Left forelimb (tissue), 1 donor: ENCODE results near the gene CTRB1.
"Not testable (repeated sequence)": the region's sequence is repeated elsewhere in the genome, so short reads cannot be mapped to it uniquely, and the experiment has no call there.

Experiments used
- DNase-seq: peaks from one replicate; pipeline ENCODE4 v3.0.0-alpha.2; 2018; ENCODE audit warnings: low spot score

CTRB1 gene

GRCh38 chr16:75256696-75257343 lies 38.0 kb downstream of the CTRB1 start:
- peak; percentile 79 for DNase-seq

DNA sequence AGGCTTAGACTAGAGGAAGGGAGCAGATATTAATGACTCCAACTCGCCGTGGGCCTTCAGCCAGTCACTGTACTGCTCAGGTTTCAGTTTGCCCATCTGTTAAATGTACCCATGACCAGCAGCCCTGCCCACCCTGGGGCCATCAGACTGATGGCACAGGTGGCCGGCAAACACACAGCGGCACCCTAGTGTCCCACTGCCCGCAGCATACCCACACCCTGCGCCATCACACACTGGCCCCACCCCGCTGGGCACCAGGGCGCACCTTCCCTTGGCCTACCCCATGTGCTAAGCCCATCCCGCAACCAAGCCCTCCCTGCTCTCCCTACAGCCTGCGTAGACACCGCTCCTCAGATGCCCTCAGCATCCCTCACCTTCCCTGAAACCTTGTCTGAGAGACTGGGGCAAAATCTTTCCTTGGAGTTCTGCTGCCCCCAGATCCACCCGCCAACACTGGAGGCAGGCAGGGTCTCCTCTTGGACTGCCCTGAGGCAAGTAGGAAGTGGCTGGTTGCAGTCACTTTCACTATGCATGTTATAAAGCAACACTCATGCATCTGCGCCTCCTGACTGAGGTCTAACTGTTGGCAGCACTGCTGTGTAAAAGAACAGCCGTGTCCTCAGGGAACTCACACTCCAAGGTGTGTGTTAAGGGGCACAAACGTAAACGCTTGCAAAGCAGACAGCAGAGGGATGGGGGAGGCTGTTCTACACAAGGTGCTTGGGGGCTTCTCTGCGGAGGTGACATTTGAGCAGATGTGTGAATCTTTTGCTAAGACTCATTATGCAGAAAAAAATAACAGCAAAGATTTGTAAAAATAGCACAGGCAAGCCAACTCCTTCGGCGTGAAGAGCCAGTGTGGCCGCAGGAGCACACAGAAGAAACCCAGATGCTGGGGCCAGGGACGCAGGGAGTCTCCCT lies 39.4 kb downstream of the CTRB1 start:
- peak; percentile 62 for DNase-seq

- DNase-seq, result no peak
Measured at GRCh38 chr16:75258807-75259141, 40.0 kb downstream of the CTRB1 start.

GRCh38 chr16:75260851-75261589 lies 42.2 kb downstream of the CTRB1 start:
- no peak for DNase-seq

DNA sequence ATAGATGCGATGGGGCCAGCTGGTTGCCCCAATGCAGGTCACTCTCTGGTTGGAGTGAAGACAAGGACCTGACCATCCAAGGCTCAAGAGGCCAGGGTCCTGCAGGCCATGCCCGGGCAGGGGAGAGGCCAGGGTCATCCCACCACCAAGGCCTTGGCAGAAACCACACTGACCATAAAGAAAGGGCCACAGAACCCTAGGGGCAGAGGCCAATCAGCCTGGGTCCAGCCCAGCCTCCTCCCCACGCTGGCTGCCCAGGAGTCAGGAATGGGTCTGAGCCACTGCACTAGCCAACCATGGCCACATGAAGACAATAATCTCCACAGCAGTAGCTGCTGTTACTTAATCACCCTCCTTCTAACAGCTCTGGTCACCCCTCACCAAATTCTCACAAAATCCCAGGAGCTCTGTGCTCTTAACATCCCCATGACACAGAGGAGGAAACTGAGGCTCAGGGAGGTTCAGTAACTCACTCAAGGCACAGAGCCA lies 42.8 kb downstream of the CTRB1 start:
- DNase-seq, result no peak

DNA sequence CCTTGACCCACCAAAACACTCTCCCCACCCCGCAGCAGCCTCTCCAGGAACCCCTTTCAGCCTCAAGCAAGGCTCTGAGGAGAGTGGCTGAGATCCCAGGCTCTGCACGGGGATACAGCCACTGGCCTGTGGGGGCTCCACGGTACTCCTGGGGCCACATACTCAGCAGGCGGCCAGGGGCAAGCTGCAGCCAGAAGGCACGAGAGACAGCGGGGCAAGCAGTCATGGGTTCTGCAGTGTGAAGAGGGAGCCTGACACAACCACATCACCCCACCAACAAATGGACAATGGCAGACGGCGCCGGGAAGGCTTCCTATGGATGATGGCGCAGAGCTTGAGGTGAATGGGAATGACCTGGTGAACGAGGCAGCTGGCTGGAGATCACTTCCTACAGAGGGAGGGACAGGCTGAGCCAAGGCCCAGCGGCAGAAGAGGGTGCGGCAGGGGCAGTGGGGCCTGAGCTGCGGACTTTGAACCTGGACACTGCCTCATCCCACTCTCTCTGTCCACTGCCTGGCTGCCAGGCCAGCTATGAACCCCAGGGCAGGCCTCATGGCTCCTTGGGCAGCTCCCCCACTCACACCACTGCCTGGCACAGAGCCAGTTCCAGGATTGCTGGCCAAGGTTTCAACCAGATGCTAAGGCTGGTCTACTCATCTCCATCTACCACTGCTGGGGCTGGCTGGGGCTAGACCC lies 43.5 kb downstream of the CTRB1 start:
- no peak for DNase-seq

GRCh38 chr16:75262800-75263127 lies 44.0 kb downstream of the CTRB1 start:
- no peak for DNase-seq

DNA sequence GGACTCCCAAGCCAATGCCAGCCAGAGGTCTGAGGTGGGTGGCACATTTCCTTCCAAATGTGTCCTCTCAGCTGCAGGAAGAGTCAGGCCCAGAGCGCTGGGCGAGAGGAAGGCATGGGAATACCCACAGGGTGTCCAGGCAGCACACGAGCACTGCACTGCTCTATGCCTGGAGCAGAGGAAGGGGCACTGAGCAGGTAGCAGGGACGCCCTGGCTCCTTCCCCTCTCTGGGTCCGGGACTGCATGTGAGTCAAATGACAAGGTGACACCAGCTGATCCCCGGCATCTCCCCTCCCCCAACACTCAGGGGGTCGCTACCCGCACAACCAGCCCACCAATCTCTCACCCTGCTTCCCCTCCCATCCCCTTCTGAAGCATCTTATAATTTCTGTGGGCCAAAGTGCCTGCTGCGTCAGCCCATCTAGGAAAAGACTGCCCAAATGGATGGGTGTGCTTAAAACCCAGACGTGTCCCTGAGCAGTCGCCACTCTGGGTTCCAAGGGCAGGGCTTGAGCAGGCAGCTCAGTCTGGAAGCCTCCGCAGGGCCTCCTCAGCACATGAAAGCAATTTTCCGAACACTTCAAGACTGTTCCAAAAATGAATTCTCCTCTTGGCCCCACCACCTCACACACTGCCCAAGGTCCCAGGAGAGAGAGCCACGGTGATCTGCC lies 44.6 kb downstream of the CTRB1 start:
- no peak for DNase-seq

GRCh38 chr16:75263963-75264445 lies 45.2 kb downstream of the CTRB1 start:
- DNase-seq, result no peak

GRCh38 chr16:75264457-75264998 lies 45.7 kb downstream of the CTRB1 start:
- no peak for DNase-seq

GRCh38 chr16:75264999-75265910 lies 46.5 kb downstream of the CTRB1 start:
- no peak for DNase-seq

DNA sequence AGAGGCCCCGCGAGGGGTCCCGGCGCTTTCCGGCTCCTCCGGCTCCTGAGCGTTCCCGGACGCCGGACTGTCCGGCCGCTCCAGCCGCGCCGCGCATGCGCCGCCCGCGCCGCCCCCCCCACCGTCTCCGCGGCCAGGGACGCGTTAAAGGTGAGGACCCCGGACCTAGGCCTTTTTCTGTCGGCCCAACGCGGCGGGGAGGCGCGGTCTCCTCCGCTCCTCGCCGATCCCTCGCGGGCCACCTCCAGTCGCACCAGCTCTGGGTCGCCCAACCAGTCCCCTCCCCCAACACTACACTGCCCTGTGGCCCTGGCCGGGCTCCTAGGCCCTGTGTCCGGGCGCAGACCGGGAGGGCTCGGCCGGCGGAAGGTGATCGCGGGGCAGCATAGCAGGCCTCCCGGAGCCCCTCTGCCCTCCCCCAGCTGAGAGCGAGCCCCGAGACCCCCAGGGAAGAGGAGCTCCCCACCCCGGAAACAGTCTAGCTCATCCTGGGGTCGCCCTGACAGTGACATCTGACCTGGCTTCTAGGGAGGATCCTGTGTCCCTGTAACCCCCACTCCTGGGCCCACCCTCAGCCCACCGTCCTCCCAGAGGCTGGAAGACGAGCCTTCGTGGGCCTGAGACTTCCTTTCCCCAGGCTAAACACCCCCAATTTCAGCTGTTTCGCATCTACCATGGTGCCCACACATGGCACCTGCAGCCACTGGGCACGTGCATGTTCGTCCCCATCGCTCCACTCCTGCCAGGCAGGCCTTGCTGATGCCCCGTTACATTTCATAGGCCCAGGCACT lies 47.3 kb downstream of the CTRB1 start:
- DNase-seq, result peak; percentile 90

- no peak for DNase-seq
Measured at GRCh38 chr16:75266738-75267630, 48.2 kb downstream of the CTRB1 start.

DNA sequence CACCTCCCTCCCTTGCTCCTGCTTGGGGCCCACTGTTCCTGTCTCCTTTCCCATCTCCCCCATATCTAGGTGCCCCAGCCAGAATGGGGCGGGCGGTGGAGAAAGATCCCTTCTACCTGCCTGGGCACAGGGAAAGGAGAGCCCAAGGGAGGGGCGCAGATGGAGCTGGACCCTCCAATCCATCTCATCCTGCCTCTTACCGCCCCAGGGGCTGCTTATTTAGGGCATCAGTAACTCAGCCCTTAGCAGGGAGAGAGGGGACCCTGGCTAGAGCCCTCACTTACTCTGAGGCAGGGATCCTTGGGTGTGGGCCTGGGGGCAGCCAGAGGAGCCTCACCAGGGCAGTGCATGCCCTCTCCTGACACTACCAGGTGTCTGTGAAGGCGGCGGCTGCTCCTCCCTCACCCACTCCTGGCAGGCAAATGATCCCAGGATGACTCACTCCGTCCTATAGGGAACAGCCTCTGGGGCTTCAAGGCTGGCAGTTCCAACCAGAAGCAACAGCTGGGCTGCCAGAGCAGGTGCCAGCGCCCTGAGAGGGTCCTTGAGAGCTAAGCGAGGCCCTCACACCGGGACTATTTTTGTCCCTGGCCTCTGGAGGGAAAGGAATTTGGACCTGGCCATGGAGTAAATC lies 49.0 kb downstream of the CTRB1 start:
- DNase-seq, result no peak

DNA sequence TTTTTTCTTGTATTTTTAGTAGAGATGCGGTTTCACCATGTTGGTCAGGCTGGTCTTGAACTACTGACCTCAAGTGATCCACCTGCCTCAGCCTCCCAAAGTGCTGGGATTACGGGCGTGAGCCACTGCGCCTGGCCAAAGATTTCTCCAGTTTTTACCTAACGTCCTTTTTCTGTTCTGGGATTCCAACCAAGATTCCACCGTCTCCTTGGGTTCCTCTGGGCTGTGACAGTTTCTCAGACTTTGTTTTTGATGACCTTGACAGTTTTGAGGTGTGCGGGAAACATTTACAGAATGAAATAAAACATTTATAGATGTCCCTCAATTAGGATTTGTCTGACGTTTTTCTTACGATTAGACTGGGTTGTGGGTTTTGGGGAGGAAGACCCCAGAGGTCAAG lies 50.6 kb downstream of the CTRB1 start:
- DNase-seq, result not testable (repeated sequence)

DNA sequence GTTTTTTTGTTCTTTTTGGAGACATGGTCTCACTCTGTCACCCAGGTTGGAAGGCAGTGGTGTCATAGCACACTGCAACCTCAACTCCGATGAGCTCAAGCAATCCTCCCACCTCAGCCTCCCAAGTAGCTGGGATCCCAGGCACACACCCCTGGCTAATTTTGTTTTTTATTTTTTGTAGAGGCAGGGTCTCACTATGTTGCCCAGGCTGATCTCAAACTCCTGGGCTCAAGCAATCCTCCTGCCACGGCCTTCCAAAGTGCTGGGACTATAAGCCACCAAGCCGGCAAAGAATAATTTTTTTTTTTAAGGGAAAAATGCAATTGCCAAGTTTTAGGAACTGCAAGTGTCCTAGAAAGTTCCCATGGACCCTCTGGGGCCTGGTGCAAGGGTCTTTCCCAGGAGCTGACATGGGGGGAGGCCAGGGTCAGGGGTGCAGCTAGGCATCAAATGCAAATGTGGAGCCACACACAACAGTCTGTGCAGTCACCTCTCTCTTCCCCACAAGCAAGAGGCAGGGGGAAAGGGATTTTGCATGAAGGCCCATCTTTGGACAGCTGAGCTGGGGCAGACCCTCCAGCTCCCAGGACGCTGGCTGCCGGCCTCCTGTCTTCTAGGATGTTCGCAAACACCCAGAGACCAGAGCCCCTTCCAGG lies 52.8 kb downstream of the CTRB1 start:
- no peak for DNase-seq

- DNase-seq, result no peak
Measured at GRCh38 chr16:75272097-75272551, 53.3 kb downstream of the CTRB1 start.
